ENCODE measurements around the gene TMEM8B. TPM values are rescaled to one million over a fixed set of nuclear protein-coding genes. Genes with fewer than 3 reads are reported as not detected.
A peak's percentile ranks its signal among the peaks of the same experiment; 100 is the strongest.

Gene TMEM8B
- total RNA-seq, 4 donors from 2014 or later, result 2.2 to 8.4 (median 5.4) TPM

DNA sequence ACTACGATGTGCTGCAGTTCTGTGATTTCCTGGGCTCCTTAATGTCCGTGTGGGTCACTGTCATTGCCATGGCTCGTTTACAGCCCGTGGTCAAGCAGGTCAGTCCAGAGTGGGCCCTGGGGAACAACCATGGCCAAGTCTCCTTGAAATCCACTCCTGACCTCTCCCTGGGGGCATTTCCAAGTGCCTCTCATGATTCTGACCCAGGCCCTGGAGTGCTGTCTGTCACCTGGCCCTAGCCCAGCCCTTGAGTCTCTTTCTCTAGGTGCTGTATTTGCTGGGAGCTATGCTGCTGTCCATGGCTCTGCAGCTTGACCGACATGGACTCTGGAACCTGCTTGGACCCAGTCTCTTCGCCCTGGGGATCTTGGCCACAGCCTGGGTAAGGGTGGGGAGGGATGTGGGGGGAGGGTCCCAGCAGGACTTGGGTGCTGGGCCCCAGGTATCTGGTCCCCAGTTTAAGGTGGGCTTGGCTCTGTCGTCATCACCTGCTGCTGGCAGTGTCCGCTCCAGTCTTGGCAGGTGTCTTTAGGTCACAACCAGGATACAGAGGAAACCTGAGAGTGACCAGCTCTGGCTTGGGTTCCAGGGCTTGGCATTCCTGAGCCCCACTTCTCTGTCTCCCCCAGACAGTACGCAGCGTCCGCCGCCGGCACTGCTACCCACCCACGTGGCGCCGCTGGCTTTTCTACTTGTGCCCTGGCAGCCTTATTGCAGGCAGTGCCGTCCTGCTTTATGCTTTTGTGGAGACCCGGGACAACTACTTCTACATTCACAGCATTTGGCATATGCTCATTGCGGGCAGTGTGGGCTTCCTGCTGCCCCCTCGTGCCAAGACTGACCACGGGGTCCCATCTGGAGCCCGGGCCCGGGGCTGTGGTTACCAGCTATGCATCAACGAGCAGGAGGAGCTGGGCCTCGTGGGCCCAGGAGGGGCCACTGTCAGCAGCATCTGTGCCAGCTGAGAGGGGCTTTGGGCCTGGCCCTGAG is 24.1 kb downstream of the TMEM8B start:
- H3K4me3 ChIP-seq (ENCODE audit: low read depth, poor library complexity, severe bottlenecking), result no peak overlapping the region
- WGBS, 2 donors, result 93 to 94% methylated on average over 25 of the region's 25 CpGs
- intact Hi-C loops (cut with DNase I; ENCODE audit: low total_unique reads), result no loop called here
- peak in 1 of 2 donors; percentile 81 for DNase-seq (ENCODE audit: low spot score in 2 of 2)
- TF ChIP-seq, protein P1, sequence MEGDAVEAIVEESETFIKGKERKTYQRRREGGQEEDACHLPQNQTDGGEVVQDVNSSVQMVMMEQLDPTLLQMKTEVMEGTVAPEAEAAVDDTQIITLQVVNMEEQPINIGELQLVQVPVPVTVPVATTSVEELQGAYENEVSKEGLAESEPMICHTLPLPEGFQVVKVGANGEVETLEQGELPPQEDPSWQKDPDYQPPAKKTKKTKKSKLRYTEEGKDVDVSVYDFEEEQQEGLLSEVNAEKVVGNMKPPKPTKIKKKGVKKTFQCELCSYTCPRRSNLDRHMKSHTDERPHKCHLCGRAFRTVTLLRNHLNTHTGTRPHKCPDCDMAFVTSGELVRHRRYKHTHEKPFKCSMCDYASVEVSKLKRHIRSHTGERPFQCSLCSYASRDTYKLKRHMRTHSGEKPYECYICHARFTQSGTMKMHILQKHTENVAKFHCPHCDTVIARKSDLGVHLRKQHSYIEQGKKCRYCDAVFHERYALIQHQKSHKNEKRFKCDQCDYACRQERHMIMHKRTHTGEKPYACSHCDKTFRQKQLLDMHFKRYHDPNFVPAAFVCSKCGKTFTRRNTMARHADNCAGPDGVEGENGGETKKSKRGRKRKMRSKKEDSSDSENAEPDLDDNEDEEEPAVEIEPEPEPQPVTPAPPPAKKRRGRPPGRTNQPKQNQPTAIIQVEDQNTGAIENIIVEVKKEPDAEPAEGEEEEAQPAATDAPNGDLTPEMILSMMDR (IDR thresholded peaks at IDR 0.05), result no peak
- no peak for TF ChIP-seq POLR2A (IDR thresholded peaks at IDR 0.05)

DNA sequence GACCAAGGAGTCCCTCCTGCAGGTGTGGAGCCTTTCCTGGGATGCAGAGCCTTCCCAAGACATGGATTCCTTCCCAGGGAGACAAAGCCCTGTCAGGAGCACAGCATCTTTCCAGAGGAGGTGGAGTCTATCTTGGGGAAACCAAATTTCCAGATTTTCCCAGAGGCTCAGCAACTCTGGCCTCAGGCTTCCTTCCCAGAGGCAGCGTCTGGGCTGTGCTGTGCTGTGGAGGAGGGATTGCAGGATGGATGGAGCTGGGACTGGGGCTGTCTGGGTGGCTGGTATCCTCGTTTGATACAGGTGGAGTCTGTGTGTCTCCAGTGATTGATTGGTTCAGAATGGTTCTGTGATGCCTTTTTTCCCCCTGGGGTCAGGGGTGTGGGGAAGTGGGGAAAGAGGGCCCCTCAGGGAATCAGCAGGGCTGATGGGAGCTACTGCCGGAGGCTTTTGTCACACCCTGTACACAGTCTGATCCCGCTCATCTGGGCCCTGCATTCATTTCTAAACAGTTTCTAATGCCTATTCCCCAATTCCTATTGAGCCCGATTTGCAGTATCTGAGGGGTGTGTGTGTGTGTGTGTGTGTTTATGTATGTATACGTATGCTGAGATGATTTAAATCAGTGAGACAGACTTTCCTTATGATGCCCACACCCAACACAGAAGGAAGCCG is 25.2 kb downstream of the TMEM8B start:
- DNase-seq (ENCODE audit: low spot score in 2 of 2), result no peak
- TF ChIP-seq, protein P1 (IDR thresholded peaks at IDR 0.05), result no peak
- no peak for TF ChIP-seq POLR2A (IDR thresholded peaks at IDR 0.05)
- H3K4me3 ChIP-seq (ENCODE audit: low read depth, poor library complexity, severe bottlenecking), result no peak overlapping the region
- intact Hi-C loops (cut with DNase I; ENCODE audit: low total_unique reads), result no loop called here
- 79 to 84% methylated on average over 7 of the region's 7 CpGs for WGBS, 2 donors

DNA sequence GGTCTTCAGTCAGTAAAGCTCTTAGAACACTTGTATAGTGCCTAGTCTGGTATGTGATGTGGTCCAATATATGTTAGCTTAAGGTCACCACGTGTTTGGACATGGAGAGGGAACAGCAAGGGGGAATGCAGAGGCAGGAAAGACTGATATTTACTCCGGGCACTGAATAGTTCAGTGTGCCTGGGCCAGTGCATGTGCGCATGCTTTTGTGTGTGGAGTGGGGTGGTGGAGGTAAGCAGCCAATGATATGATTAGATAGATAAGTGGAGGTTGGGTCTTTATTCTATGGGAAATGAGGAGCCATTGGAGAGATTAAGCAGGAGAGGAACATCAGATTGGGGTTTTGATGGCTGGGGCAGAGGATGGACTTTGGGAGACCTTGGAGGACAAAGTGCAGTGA is 27.2 kb downstream of the TMEM8B start:
- TF ChIP-seq POLR2A (IDR thresholded peaks at IDR 0.05), result no peak
- TF ChIP-seq, protein P1 (IDR thresholded peaks at IDR 0.05), result no peak
- no peak overlapping the region for H3K4me3 ChIP-seq (ENCODE audit: low read depth, poor library complexity, severe bottlenecking)
- intact Hi-C loops (cut with DNase I; ENCODE audit: low total_unique reads), result no loop called here
- DNase-seq (ENCODE audit: low spot score in 2 of 2), result no peak
- WGBS, 2 donors, result 68 to 86% methylated on average over 3 of the region's 3 CpGs

DNA sequence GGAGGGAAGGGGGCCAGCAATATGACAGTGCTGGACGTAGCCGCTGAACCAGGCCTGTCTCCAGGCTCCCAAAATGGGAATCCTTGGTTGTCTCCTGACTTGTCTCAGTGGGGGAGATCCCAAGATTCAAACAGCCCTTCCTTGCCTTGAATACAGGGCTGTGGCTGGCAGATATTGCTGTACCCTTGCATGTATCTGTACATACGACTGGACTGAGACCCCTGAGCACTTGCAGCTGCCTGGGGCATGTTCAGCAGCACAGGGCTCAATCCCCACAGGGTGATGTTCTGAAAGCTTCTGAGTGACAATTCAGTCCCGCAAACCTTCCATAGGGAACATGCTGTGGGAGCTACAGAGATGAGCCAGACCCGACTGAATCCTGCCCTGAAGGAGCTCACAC is 27.9 kb downstream of the TMEM8B start:
- no peak for DNase-seq (ENCODE audit: low spot score in 2 of 2)
- WGBS, 2 donors, result 91% methylated on average over 5 of the region's 5 CpGs
- TF ChIP-seq POLR2A (IDR thresholded peaks at IDR 0.05), result no peak
- TF ChIP-seq, protein P1 (IDR thresholded peaks at IDR 0.05), result no peak
- intact Hi-C loops (cut with DNase I; ENCODE audit: low total_unique reads), result no loop called here
- no peak overlapping the region for H3K4me3 ChIP-seq (ENCODE audit: low read depth, poor library complexity, severe bottlenecking)

DNA sequence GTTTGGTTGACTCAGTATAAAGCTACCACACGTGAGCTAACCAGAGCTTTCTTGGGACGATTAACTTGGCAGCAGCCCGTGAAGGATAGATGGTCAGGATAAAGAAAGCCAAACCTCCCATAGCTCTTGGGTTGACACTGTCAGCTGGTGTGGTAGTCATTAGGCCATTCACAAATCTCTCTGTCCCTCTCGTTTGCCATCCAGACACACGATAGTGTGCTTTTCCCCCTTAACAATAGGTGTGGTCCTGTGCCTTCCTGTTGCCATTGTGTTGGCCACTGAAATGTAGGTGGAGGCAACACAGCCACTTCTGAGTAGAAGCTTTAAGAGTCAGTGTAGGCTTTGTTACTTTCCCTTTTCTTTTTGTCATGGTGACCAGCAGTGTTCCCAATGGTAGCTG is 29.4 kb downstream of the TMEM8B start:
- WGBS, 2 donors, result 67 to 78% methylated on average over 5 of the region's 5 CpGs
- intact Hi-C loops (cut with DNase I; ENCODE audit: low total_unique reads), result no loop called here
- no peak for DNase-seq (ENCODE audit: low spot score in 2 of 2)
- no peak for TF ChIP-seq POLR2A (IDR thresholded peaks at IDR 0.05)
- TF ChIP-seq, protein P1 (IDR thresholded peaks at IDR 0.05), result no peak
- no peak overlapping the region for H3K4me3 ChIP-seq (ENCODE audit: low read depth, poor library complexity, severe bottlenecking)

Measured in lower leg skin (tissue), 4 donors.